HepG2 (cell line): Measurements from ENCODE around the gene TMEM127. TPM values are rescaled to one million over a fixed set of nuclear protein-coding genes. Genes with fewer than 3 reads are reported as not detected.

Source experiments
- CHD2 ChIP-seq: IDR thresholded peaks from 2 replicates; pipeline ENCODE4 v1.6.1; 2011; ENCODE audit warnings: low read depth, low read length, improper control_type of control experiment
- DRAP1 ChIP-seq: IDR thresholded peaks from 2 replicates; pipeline ENCODE4 v1.6.1; 2016; ENCODE audit warnings: missing genetic modification reagents, missing compliant biosample characterization
- GABPA ChIP-seq, 2 experiments: IDR thresholded peaks; 2 replicates each; pipeline ENCODE4 v1.6.1; 2011 to 2016; ENCODE audit warnings: low read depth in 2 of 2, low read length in 1 of 2, missing biosample characterization in 1 of 2, missing genetic modification characterization in 1 of 2
- MED13 ChIP-seq: sonication (generic); formaldehyde crosslinking; IDR thresholded peaks from 2 replicates; pipeline ENCODE4 v1.5.0; 2020; ENCODE audit warnings: missing genetic modification reagents
- MTERF4 ChIP-seq: sonication (generic); formaldehyde crosslinking; IDR thresholded peaks from 2 replicates; pipeline ENCODE4 v1.8.0; 2023; ENCODE audit warnings: mild to moderate bottlenecking, missing genetic modification reagents
- NFE2L1 ChIP-seq: sonication (generic); formaldehyde crosslinking; IDR thresholded peaks from 2 replicates; pipeline ENCODE4 v1.4.0; 2020; ENCODE audit warnings: missing genetic modification reagents, mild to moderate bottlenecking, borderline replicate concordance
- NR2F6 ChIP-seq, 2 experiments: IDR thresholded peaks; 2 replicates each; pipeline ENCODE4 v1.6.1; 2016; ENCODE audit warnings: antibody characterized with exemption in 1 of 2, mild to moderate bottlenecking in 1 of 2
- PCBP2 ChIP-seq: fragments of 200-400 bp; formaldehyde crosslinking; optimal IDR thresholded peaks from 2 replicates; pipeline ENCODE3; 2018; ENCODE audit warnings: low read length, low read depth; ENCODE audit not compliant: poor library complexity, severe bottlenecking
- RBFOX2 ChIP-seq: fragments of 200-400 bp; formaldehyde crosslinking; IDR thresholded peaks from 2 replicates; pipeline ENCODE4 v1.6.1; 2017; ENCODE audit warnings: low read depth, mild to moderate bottlenecking, low read length
- RELA ChIP-seq: sonication (generic); formaldehyde crosslinking; IDR thresholded peaks from 2 replicates; pipeline ENCODE4 v1.4.0; 2020; ENCODE audit warnings: missing genetic modification reagents
- TCF12 ChIP-seq, 2 experiments: fragments of 450-650 bp in 1 of 2; sonication (generic) in 1 of 2; formaldehyde crosslinking in 1 of 2; IDR thresholded peaks; 2 replicates each; pipeline versions ENCODE4 v1.6.1 to v1.8.0; 2017 to 2022; ENCODE audit warnings: antibody characterized with exemption in 1 of 2, mild to moderate bottlenecking in 1 of 2, missing genetic modification reagents in 1 of 2, moderate library complexity in 1 of 2
- ZBTB21 ChIP-seq: sonication (generic); formaldehyde crosslinking; IDR thresholded peaks from 2 replicates; pipeline ENCODE4 v1.4.0; 2020; ENCODE audit warnings: missing genetic modification reagents
- ZBTB39 ChIP-seq: sonication (generic); formaldehyde crosslinking; IDR thresholded peaks from 2 replicates; pipeline ENCODE4 v1.5.0; 2020; ENCODE audit warnings: missing genetic modification reagents
- ZBTB8A ChIP-seq: sonication (generic); formaldehyde crosslinking; IDR thresholded peaks from 2 replicates; pipeline ENCODE4 v1.4.0; 2020; ENCODE audit warnings: mild to moderate bottlenecking, low read depth, missing genetic modification reagents, borderline replicate concordance
- ZNF326 ChIP-seq: sonication (generic); formaldehyde crosslinking; IDR thresholded peaks from 2 replicates; pipeline ENCODE4 v1.4.0; 2020; ENCODE audit warnings: missing genetic modification reagents, borderline replicate concordance
- polyA plus RNA-seq, 8 experiments: library from polyadenylated mRNA; depleted of rRNA in 3 of 8; stranded (reverse) in 7 of 8; unstranded in 1 of 8; fragments of >200 nt; fragmentation: Illumina TruSeq in 4 of 8; extraction: Trizol in 4 of 8; gene quantifications; 2 replicates each; pipeline versions ENCODE4 v1.2.1 to v1.2.3, GENCODE V29; 2011 to 2016; ENCODE audit warnings: low read depth in 4 of 8, missing spikeins in 1 of 8, mixed read lengths in 1 of 8; ENCODE audit not compliant: insufficient read depth in 1 of 8
- total RNA-seq, 5 experiments: library from RNA; depleted of rRNA; stranded (reverse); fragments of >200 nt; fragmentation: Illumina TruSeq; extraction: Trizol; gene quantifications; 2 replicates each; pipeline ENCODE4 v1.2.3, GENCODE V29; 2016; ENCODE audit warnings: low read depth in 1 of 5
- TF ChIP-seq, protein P1 (sequence below), 2 experiments: sonication (generic) in 1 of 2; formaldehyde crosslinking in 1 of 2; IDR thresholded peaks; 2 replicates each; pipeline versions ENCODE4 v1.4.0 to v1.6.1; 2018 to 2020; ENCODE audit warnings: missing genetic modification reagents in 2 of 2, borderline replicate concordance in 1 of 2, low read depth in 1 of 2, mild to moderate bottlenecking in 1 of 2, missing biosample characterization in 1 of 2
- TF ChIP-seq, protein P2 (sequence below): sonication (generic); formaldehyde crosslinking; IDR thresholded peaks from 2 replicates; pipeline ENCODE4; 2020; ENCODE audit warnings: missing genetic modification reagents, mild to moderate bottlenecking, borderline replicate concordance

Gene TMEM127
- total and polyA plus RNA-seq, 2 of the 13 experiments (the other 11 are each of a cell fraction or from before 2014, with no cell fraction given), result 21.5 to 33.9 TPM

DNA sequence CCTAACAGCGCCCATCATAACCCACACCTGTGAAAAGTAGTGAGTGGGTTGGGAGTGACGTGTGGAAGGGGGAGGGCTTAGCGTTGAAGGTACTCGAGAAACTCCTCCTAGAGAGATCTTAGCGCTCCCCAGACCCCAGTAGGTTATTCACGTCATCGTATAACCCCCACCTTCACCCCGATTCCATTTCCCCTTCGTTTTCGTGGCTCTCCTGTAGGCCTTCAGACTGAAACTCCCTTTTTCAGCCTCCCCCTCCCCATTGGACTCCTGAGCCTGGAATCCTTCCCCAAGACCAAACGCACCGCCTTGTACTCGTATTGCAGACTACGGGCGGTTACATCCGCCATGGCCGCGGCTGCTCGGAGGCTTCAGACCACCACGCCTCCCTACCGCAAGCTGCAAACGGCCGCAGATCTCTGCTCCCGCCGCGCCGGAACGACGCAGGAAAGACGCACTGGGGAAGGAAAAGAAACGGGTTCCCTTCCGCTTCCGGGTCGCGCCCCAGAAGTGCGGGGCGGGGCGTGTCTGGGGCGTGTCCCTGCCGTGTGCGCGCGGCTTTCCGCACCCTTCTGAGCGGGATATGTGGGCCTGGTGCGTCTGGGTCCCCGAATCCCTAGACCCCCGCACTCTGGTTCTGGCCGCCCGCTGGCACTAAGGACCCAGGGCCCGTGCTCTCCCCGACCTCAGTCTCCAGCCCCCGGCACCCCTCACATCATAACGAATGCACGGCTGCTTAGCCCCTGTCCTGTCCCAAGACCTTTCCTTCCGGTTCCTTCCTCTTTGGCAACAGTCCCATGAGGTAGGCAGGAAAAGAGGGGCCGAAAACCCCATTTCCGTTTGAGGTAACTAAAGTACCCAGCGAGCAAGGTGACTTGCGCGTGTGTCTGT is 39.5 kb upstream of the TMEM127 start, which contains the start of gene SNRNP200 (continued):
- TF ChIP-seq CHD2, result peak; percentile 64; the same call in 1 of the 2 replicates
- no peak for TF ChIP-seq NFE2L1 (CRISPR knock-in tag)
- TF ChIP-seq ZBTB8A (CRISPR knock-in tag), result peak; percentile 87; the same call in 1 of the 2 replicates
- TF ChIP-seq, protein P1, sequence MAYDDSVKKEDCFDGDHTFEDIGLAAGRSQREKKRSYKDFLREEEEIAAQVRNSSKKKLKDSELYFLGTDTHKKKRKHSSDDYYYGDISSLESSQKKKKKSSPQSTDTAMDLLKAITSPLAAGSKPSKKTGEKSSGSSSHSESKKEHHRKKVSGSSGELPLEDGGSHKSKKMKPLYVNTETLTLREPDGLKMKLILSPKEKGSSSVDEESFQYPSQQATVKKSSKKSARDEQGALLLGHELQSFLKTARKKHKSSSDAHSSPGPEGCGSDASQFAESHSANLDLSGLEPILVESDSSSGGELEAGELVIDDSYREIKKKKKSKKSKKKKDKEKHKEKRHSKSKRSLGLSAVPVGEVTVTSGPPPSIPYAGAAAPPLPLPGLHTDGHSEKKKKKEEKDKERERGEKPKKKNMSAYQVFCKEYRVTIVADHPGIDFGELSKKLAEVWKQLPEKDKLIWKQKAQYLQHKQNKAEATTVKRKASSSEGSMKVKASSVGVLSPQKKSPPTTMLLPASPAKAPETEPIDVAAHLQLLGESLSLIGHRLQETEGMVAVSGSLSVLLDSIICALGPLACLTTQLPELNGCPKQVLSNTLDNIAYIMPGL (CRISPR knock-in tag; IDR thresholded peaks at IDR 0.05; ENCODE audit: borderline replicate concordance in 1 of 2, low read depth in 1 of 2), result peak; percentile 64 to 96
- no peak for TF ChIP-seq RELA (CRISPR knock-in tag)
- TF ChIP-seq DRAP1 (CRISPR knock-in tag), result peak; percentile 60
- TF ChIP-seq PCBP2, result no peak
- peak; percentile 91 for TF ChIP-seq MED13 (CRISPR knock-in tag)
- TF ChIP-seq GABPA (IDR thresholded peaks at IDR 0.05; ENCODE audit: low read depth, low read length), result peak; percentile 90
- peak; percentile 100 for TF ChIP-seq GABPA (CRISPR knock-in tag; IDR thresholded peaks at IDR 0.05; ENCODE audit: low read depth)
- TF ChIP-seq RBFOX2, result peak; percentile 99
- TF ChIP-seq MTERF4 (CRISPR knock-in tag), result peak; percentile 80; the same call in 1 of the 2 replicates
- no peak for TF ChIP-seq ZNF326 (CRISPR knock-in tag)
- TF ChIP-seq, protein P2, sequence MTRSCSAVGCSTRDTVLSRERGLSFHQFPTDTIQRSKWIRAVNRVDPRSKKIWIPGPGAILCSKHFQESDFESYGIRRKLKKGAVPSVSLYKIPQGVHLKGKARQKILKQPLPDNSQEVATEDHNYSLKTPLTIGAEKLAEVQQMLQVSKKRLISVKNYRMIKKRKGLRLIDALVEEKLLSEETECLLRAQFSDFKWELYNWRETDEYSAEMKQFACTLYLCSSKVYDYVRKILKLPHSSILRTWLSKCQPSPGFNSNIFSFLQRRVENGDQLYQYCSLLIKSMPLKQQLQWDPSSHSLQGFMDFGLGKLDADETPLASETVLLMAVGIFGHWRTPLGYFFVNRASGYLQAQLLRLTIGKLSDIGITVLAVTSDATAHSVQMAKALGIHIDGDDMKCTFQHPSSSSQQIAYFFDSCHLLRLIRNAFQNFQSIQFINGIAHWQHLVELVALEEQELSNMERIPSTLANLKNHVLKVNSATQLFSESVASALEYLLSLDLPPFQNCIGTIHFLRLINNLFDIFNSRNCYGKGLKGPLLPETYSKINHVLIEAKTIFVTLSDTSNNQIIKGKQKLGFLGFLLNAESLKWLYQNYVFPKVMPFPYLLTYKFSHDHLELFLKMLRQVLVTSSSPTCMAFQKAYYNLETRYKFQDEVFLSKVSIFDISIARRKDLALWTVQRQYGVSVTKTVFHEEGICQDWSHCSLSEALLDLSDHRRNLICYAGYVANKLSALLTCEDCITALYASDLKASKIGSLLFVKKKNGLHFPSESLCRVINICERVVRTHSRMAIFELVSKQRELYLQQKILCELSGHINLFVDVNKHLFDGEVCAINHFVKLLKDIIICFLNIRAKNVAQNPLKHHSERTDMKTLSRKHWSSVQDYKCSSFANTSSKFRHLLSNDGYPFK (CRISPR knock-in tag), result peak; percentile 95
- peak; percentile 66; the same call in 1 of the 2 replicates for TF ChIP-seq ZBTB21 (CRISPR knock-in tag)
- peak; percentile 87 for TF ChIP-seq ZBTB39 (CRISPR knock-in tag)
- no peak for TF ChIP-seq TCF12 (IDR thresholded peaks at IDR 0.05)
- no peak for TF ChIP-seq TCF12 (CRISPR knock-in tag; IDR thresholded peaks at IDR 0.05)
- no peak for TF ChIP-seq NR2F6 (IDR thresholded peaks at IDR 0.05)
- peak; percentile 71; the same call in 1 of the 2 replicates for TF ChIP-seq NR2F6 (CRISPR knock-in tag; IDR thresholded peaks at IDR 0.05)
